Frontal cortex (tissue), 4 donors: ENCODE results near the gene METTL1. TPM values are rescaled to one million over a fixed set of nuclear protein-coding genes. Genes with fewer than 3 reads are reported as not detected.
"Not testable (repeated sequence)": the region's sequence is repeated elsewhere in the genome, so short reads cannot be mapped to it uniquely, and the experiment has no call there.

Experiments
- DNase-seq, 2 donors: peaks; one replicate each; pipeline ENCODE4 v3.0.0; 2012; ENCODE audit warnings: low spot score in 2 of 2
- FAIRE-seq: peaks from 2 replicates; lab custom pipeline; 2012; peaks lifted over from hg19 to GRCh38; lab: Jason Lieb, UNC
- total RNA-seq: library from RNA; depleted of rRNA; stranded (reverse); fragments of >200 nt; gene quantifications from one replicate; pipeline ENCODE4 v1.2.3, GENCODE V29; 2014
- donor health status: control.
- donor health status: control.
- donor health status: control.

Gene METTL1
- total RNA-seq, 1 donor from 2014 or later, result 1.2 TPM

DNA sequence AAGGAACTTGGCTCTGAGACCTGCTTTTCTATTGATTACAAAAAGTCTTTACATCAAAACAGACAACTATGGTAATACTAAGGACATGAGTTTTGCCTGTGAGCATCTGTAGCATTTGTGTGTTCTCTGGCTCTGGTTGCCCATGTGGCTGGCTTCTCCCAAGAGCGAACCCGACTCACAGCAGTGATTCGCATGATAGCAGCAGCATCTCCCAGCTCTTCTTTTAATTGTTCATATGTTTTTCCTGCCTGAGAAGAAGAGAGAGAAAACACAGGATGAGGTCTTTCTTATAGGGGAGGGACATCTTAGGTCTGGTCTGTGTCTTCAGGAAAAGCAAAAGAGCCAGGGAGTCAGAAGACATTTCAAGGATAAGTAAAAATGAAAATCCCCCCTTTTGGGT is 29.1 kb upstream of the METTL1 start:
- DNase-seq (no peak), FAIRE-seq (no peak)

- DNase-seq (no peak), FAIRE-seq (no peak)
Observed at GRCh38 chr12:57797933-57798332, 26.0 kb upstream of the METTL1 start.

DNA sequence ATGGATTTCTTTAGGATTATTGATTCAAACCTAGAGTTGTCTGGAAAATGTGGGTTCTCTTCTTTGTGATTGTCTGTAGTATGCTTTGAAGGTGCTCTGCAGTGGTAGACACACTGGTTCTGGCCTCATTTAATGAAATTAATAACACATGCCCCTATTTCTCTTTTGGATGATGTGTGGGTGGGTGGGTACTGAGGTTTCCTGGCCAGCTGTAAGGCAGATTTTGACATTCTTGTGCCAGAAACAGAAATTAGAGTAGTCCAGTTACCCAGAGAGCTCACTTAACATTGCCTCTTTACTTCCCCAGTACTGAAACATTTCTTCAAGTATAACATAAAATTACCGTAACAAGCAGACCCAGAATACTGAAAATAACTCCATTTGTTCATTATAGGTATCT is 25.1 kb upstream of the METTL1 start:
- FAIRE-seq, result no peak

GRCh38 chr12:57795354-57795753 is 23.4 kb upstream of the METTL1 start:
- no peak for DNase-seq
- no peak for FAIRE-seq

More for the DNA sequence above, 25.1 kb upstream of the METTL1 start:
- DNase-seq, result no peak

- FAIRE-seq (no peak), DNase-seq (no peak)
Observed at GRCh38 chr12:57793920-57794319, 22.0 kb upstream of the METTL1 start.

DNA sequence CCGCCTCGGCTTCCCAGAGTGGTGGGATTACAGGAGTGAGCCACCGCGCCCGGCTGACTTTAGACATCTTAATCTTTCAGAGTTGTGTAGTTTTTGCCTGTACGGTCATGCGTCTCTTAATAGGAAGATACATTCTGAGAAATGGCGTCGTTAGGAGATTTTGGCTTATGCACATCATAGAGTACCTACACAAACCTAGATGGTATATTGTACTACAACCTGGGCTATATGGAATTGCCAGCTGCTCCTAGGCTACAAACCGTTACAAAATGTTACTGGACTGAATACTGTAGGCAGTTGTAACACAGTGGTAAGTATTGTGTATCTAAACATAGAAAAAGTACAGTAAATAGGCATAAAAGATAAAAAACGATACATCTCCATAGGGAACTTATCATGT is 12.0 kb upstream of the METTL1 start:
- DNase-seq (no peak), FAIRE-seq (no peak)

- DNase-seq, result no peak
- no peak for FAIRE-seq
Observed at GRCh38 chr12:57783466-57783801, 11.5 kb upstream of the METTL1 start.

DNA sequence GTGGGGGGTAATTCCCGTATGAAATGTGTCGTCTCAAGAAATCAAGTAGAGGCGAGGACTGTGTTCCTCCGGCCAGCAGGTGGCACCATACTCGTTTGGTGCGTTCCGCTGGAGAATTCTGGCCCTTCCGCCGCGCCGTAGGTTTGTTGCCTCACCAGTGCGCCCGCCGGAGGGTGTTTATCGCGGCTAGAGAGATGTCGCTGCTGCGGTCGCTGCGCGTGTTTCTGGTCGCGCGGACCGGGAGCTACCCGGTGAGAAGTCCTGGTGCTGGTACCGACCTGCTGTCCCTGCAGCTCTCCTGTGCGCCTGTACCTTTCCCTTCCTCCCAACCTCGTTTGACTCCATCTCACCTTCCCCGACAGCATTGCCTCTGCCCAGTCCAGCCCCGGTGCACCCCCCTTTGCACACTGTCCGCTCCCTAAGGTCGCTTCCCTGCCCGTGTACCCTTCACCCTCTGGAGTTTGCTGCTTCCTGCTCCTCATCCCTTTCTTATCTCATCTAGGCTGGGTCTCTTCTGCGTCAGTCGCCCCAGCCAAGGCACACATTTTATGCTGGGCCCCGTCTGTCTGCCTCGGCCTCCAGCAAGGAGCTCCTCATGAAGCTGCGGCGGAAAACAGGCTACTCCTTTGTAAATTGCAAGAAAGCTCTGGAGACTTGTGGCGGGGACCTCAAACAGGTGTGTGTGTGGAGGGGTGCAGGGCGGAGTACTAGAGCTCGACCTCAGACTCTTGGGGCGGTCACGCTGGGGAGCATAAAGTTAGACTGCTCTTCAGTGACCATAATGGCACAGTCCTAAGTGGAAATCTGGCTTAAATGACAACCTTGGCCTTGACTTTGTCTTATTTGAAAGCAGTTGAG is 10.9 kb upstream of the METTL1 start, which contains the start of gene TSFM:
Gene TSFM, plus strand, starts transcription at position 180 of the 858 bp plus-strand sequence. Its CDS starts 15 bp downstream, at position 195.
- DNase-seq (peak; percentile 77 to 82), FAIRE-seq (no peak)

DNA sequence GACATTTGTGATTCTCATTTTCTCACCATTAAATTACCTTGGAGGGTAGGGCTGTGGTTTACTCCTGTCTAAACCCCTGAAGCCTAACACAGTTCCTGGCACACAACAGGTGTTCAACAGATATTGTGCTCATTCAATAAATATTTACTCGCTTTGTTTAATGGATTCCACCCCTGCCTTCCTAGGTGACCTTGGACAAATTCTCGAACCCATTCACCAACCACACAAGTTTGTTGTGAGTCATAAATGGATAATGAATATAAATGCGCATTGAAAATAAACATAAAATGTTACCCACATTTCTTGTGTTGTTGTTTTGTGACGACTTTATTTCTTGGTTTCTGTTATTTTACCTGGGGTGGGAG is 10.3 kb upstream of the METTL1 start:
- DNase-seq (no peak), FAIRE-seq (no peak)

- DNase-seq (no peak), FAIRE-seq (no peak)
Observed at GRCh38 chr12:57781801-57782200, 9.9 kb upstream of the METTL1 start.

DNA sequence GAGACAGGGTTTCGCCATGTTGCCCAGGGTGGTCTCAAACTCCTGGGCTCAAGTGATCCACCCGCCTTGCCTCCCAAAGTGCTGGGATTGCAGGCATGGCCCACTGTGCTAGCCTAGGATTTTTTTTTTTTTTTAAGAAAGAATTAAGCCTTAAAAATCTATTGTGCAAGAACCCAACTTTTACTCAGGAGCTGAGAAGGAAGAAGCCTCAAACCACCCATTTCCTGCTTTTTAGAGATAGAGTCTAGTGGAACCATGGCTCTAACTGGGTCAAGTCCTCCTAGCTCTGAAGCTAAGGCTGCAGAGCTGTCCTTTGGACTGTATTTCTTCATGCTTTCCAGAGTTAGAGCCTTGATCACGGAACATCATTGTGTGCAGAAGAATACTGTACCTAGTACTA is 9.3 kb upstream of the METTL1 start:
- no peak for FAIRE-seq
- no peak for DNase-seq

DNA sequence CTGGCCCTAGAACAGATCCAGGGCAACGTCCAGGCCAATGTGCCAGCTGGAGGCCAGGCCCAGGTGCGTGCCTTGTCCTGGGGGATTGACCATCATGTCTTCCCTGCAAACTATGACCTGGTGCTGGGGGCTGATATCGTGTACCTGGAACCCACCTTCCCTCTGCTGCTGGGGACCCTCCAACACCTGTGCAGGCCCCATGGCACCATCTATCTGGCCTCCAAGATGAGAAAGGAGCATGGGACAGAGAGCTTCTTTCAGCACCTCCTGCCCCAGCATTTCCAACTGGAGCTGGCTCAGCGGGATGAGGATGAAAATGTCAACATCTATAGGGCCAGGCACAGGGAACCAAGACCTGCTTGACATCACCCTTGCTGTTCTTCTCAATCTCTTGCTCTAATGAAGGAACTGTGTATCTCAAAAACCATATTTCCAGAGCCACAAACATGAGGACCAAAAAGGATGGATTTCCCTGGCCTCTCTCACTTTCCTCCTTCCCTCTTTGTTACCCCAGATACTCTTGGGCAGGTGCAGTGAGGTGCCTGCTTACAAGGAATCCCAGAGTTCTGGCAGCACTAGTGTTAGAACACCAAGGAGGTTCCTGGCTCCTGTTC is 8.5 kb upstream of the METTL1 start:
- FAIRE-seq (no peak), DNase-seq (no peak)

DNA sequence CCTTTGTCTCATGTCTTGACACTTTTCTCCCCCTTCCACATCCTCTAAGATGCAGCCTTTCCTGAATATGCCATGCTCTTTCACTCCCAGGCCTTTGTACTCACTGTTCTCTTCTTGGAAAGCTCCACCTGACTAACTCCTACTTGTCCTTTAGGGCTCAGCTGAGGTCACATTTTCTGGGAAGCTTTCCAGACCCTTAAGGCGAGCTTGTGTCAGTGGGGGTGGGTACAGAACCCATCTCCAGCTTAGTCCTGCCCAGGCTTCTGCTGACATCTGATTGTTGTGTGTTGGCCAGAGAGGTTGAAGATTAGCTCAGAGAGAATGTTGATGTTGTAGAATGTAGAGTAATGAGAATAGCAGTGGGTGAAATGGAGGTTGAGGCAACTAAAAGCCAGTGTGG is 7.8 kb upstream of the METTL1 start:
- FAIRE-seq (no peak), DNase-seq (no peak)

- DNase-seq, result no peak
- no peak for FAIRE-seq
Observed at GRCh38 chr12:57777911-57778310, 6.0 kb upstream of the METTL1 start.

GRCh38 chr12:57777367-57777766 is 5.5 kb upstream of the METTL1 start:
- DNase-seq, result no peak
- FAIRE-seq, result no peak

- FAIRE-seq, result no peak
- no peak for DNase-seq
Observed at GRCh38 chr12:57776247-57776587, 4.3 kb upstream of the METTL1 start.

DNA sequence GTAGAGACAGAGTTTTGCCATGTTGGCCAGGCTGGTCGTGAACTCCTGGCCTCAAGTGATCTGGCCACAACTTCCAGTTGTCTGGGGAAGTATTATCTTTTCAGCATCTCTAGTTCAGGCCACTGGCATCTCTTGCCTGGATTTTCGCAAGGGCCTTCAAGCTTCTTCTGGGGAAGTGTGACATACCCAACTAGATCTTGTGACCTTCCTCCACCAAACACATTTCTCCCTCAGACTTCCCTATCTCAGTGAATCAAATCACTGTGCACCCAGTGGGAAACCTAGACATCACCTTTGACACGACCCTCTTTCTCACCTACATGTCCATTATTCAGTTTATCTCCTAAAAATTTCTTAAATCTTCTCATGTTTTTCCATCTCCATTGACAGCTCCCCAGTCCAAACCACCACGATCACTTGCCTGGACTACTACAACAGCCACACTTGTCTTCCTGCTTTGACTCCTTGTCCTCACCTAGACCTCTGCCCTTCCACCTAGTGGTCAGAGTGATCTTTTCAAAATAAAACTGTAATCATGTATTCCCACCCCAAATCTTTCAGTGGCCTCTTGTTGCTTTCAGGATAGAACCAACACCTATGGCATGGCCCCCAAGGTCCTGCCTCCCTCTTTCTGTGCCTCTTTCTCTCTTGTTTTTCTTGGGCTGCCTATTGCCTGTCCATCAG is 3.8 kb upstream of the METTL1 start:
- DNase-seq (no peak), FAIRE-seq (no peak)

GRCh38 chr12:57775044-57775443 is 3.1 kb upstream of the METTL1 start:
- FAIRE-seq, result no peak
- DNase-seq, result no peak

- not testable (repeated sequence) for FAIRE-seq, DNase-seq
Observed at GRCh38 chr12:57774634-57775033, 2.7 kb upstream of the METTL1 start.

GRCh38 chr12:57772429-57773322 is 771 bp upstream of the METTL1 start, which contains the start of gene EEF1AKMT3:
Gene EEF1AKMT3, plus strand, starts transcription at chr12:57772614. Its CDS starts 111 bp downstream, at chr12:57772725.
- FAIRE-seq, result no peak
- DNase-seq, result peak; percentile 56 to 71
